ENCODE data around the gene AOPEP.

- TF ChIP-seq CTCF (IDR thresholded peaks at IDR 0.05; ENCODE audit: insufficient read depth, low read depth, low read length) (no peak), EZH2 (IDR thresholded peaks at IDR 0.05; ENCODE audit: insufficient read depth, low read length) (no peak)
Measured at GRCh38 chr9:94770334-94770733, 43.8 kb downstream of the AOPEP start.

Measured in astrocyte (in vitro differentiated cells and primary cell).